ENCODE results near the gene CTPS2.

Gene CTPS2

GRCh38 chrX:16661495-16661894 lies 51.0 kb downstream of the CTPS2 start:
- TF ChIP-seq CTCF (IDR thresholded peaks at IDR 0.05; ENCODE audit: extremely low read depth, insufficient read depth, missing control alignments), result no peak
- in situ Hi-C loops (cut with MboI; ENCODE audit: low pct_unique_long_range_greater_than_20kb, low sequenced_read_pairs, unreplicated experiment), result no loop called here
- DNase-seq (ENCODE audit: low spot score), result no peak

GRCh38 chrX:16659321-16659720 lies 53.1 kb downstream of the CTPS2 start:
- in situ Hi-C loops (cut with MboI; ENCODE audit: low pct_unique_long_range_greater_than_20kb, low sequenced_read_pairs, unreplicated experiment), result no loop called here
- no peak for DNase-seq (ENCODE audit: low spot score)
- no peak for TF ChIP-seq CTCF (IDR thresholded peaks at IDR 0.05; ENCODE audit: extremely low read depth, insufficient read depth, missing control alignments)

GRCh38 chrX:16658284-16658683 lies 54.2 kb downstream of the CTPS2 start:
- no peak for TF ChIP-seq CTCF (IDR thresholded peaks at IDR 0.05; ENCODE audit: extremely low read depth, insufficient read depth, missing control alignments)
- in situ Hi-C loops (cut with MboI; ENCODE audit: low pct_unique_long_range_greater_than_20kb, low sequenced_read_pairs, unreplicated experiment), result no loop called here
- DNase-seq (ENCODE audit: low spot score), result no peak

- no peak for TF ChIP-seq CTCF (IDR thresholded peaks at IDR 0.05; ENCODE audit: extremely low read depth, insufficient read depth, missing control alignments)
- in situ Hi-C loops (cut with MboI; ENCODE audit: low pct_unique_long_range_greater_than_20kb, low sequenced_read_pairs, unreplicated experiment), result no loop called here
- DNase-seq (ENCODE audit: low spot score), result no peak
Observed at GRCh38 chrX:16654093-16654492, 58.4 kb downstream of the CTPS2 start.

- DNase-seq (ENCODE audit: low spot score), result no peak
- in situ Hi-C loops (cut with MboI; ENCODE audit: low pct_unique_long_range_greater_than_20kb, low sequenced_read_pairs, unreplicated experiment), result no loop called here
Observed at GRCh38 chrX:16653424-16653823, 59.0 kb downstream of the CTPS2 start.

GRCh38 chrX:16651391-16652024 lies 61.0 kb downstream of the CTPS2 start:
- no peak for DNase-seq (ENCODE audit: low spot score)
- in situ Hi-C loops (cut with MboI; ENCODE audit: low pct_unique_long_range_greater_than_20kb, low sequenced_read_pairs, unreplicated experiment), result no loop called here
- TF ChIP-seq CTCF (IDR thresholded peaks at IDR 0.05; ENCODE audit: extremely low read depth, insufficient read depth, missing control alignments), result no peak

More at GRCh38 chrX:16653424-16653823, 59.0 kb downstream of the CTPS2 start:
- no peak for TF ChIP-seq CTCF (IDR thresholded peaks at IDR 0.05; ENCODE audit: extremely low read depth, insufficient read depth, missing control alignments)
